Activated CD8-positive, alpha-beta memory T cell treated with anti-CD3 and anti-CD28 coated beads, Interleukin-2, amount 50 U/mL, for 1 hour (primary cell): Measurements from ENCODE around the gene TGM2.

Experiments
- DNase-seq: peaks from one replicate; pipeline ENCODE4 v3.0.0-alpha.2; 2020; ENCODE audit errors: extremely low read depth

TGM2 gene

DNA sequence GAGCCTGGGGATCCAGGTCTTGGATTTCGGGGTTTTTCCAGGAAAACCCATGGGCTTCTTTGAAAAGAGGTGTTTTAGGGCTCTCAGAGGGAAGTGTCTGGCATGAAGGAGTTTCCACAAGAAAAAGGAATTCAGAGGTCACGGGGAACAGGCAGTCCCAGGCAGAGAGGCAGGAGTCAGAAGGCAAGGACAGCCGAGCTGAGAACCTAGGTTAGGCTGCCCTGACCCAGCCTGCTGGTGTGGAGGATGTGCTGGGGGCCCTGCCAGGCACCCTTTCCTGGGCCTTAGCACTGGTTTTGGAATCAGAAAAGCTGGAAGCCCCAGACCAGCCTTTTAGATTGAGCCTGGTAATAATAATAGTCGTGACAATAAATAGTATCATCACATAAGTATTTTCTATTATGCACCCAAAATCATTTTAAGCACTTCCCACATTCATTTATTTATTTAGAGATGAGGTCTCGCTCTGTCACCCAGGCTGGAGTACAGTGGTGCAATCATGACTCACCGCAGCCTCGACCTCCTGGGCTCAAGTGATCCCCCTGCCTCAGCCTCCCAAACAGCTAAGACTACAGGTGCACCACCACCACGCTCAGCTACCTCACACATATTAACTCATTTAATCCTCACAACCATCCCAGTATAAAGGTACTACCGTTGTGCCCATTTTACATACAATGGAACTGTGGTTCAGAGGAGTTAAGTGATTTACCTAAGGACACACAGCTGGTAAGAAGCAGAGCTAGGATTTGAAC is 19.9 kb downstream of the TGM2 start:
- DNase-seq, result no peak

GRCh38 chr20:38144598-38144973 is 20.5 kb downstream of the TGM2 start:
- DNase-seq, result no peak

DNA sequence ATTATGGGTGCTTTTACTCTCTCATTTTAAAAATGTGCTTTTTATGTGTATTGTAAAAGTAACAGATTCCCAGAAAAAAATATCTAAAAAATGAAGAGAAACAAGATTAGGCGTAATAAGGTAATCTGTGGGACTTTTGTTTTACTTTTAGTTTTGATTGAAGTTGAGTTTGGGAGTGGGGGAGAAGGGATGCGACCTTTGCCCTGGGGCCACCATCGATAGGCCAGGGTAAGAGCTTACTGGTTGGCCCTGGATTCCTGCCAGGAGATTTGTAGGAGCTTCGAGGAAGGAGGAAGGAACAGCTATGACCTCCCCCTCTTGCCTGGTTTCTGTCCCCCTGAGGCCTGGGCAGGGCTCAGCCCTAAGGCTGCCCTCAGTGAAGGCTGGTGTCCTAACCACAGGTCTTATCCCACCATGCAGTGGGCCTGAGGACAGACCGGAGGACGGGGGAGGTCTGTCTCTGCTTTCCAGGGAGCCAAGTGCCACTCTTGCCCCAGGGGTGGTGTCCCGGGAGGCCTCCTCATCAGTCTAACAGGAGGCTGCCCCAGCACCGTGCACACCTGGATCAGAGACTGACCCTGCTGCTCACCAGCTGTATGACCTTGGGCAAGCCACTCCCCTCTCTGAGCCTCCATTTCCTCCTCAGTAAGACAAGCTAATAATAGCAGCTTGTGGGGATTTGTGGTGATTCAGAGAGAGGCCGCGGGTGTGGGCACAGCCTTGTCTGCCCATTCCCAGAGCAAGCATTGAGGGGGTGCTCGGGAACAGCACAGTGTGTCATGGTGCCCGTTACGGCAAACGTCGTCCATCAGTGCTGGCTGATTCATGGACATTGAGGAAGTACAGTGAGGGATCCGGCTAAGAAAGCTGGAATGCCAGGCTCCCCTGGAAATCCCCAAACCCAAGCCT is 21.2 kb downstream of the TGM2 start:
- no peak for DNase-seq

DNA sequence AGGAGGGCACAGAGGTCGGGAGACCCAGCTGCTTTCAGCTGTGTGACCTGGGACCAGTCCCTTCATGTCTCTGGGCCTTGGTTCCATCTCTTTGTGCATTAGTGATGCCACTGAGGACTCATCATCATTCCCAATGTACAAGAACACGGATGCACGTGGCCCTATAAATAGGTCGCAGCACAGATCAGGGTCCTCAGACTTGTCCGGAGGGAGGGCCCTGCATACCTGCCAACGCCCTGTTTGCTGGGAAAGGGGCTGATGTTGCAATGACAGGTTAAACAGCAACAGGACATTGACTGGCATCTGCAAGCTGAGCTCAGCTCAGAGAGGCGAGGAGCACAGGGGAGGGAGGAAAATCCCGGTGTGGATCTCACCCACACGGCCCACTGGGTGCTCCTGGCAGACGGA is 21.8 kb downstream of the TGM2 start:
- no peak for DNase-seq

GRCh38 chr20:38141889-38142494 is 23.1 kb downstream of the TGM2 start:
- no peak for DNase-seq

DNA sequence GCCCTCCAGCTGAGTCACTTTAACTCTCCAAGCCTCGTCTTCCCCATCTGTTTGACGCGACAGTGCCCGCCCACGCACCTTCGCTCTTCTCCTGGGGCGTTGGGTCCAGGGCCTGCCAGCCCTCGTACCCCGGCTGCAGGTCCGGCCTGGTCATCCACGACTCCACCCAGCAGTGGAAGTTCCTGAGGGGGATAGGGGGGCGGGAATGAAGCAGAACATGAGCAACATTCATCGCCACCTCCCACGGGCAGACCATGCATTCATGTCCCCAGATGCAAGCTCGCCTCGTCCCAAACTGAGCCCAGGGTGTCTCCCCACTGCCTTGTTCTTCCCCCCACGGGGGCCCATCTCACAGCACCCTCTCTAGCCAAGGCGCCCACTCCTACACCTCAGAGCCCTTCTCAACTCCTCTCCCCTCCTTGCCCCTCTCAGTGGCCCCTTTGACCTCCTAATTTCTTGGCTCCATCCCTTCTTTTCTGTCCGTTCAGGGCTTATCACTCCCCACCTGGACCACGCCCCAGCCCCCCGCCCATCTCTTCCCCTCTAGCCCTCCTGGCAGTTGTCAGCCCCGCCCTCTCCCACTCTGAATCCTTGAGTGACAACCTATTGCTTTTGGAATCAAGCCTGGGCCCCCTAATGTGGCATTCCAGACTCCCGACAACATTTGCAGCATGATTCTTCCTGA is 23.7 kb downstream of the TGM2 start:
- no peak for DNase-seq

DNA sequence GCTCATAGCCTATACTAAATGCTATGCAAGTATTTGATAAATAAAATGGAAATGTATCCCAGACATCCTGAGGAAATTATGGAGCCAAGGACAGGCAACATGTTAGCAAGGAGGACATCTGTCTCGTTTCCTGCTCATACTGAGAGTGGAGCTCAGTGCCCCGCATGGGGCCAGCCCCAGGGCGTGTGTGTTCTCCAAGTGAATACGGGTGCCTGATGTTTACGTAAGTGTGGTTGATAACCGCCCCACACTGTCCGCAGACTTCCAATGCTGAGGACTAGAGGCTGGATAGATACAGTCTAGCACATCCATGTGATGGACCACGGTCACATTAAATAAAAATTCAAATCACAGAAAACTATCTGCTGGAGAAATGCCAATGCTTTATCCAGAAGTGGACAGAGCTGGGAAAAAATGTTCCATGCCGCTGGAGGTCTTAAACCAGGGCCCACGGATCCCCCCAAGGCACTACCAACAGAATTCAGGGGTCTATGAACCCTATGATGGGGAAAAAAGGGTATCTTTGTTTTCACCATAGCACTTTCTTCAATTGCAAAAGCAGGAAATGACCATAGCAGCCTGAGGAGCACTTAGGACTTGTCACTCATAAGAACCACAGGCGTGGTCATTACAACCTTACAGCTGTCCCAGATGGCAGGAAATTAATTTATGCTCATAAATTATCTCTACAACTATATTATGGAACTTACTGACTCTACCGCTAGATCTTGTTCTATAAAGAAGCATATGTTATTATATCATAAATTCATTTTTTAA is 24.9 kb downstream of the TGM2 start:
- no peak for DNase-seq

DNA sequence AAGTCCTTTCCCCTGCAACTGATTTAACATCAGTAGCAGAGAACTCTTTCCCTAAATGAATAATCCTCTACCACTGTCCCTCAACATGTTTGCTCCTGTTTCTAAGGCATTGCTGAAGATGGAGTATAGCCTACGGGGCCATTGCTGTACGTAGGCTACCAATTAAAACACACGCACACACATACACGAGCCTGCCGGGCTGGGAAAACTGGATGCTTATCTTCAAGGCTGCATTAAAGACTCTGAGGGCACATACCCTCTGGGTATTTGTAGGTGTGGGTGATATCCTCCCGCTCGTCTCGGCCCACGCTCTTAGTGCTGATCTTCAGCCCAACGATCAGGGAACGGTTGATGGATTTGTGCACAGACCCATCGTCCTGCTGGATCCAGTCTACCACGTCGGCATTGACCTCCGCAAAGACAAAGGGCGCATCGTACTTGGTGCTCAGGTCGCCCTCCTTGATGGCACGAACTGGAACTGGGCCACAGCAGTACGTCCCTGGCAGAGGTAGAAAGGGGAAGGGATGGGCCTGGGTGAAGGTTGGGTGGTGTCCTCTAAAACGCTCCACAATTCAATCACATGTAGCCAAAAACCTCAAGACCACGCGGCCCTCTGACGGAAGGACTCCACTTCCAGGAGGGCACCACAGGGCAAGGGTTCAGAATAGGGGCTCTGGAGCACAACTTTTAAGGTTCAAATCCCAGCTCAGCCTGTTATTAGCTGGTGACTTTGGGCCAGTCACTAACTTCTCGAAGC is 25.7 kb downstream of the TGM2 start:
- no peak for DNase-seq

DNA sequence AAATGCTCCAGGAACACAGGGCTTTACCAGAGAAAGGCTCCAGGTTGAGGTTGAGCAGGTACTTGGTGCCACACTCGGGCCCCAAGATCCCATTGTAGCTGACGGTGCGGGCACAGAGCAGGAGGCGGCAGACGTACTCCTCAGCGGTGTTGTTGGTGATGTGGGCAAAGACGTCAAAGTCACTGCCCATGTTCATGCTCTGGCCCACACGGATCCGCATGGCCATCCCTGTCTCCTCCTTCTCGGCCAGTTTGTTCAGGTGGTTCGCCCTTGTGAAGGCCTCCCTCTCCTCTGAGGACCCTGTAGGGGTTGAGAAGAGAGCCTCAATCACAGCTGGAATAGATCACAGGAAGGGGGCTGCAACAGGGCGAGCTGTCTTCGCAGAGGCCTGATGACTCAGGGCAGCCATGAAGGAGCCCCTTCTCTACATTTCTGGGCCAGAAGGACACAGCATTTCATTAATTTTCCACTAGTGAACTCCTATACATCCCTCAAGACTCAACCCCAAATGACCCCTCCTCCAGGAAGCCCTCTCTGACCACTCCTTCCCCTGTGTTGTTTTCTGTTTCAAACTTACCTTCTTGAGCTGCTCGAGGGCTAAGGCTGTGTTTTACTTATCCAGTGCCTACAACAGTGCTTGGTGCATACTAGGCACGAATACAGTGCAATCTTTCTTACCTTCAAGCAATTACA is 26.8 kb downstream of the TGM2 start:
- DNase-seq, result no peak

- DNase-seq, result no peak
Measured at GRCh38 chr20:38137441-38138037, 27.5 kb downstream of the TGM2 start.

DNA sequence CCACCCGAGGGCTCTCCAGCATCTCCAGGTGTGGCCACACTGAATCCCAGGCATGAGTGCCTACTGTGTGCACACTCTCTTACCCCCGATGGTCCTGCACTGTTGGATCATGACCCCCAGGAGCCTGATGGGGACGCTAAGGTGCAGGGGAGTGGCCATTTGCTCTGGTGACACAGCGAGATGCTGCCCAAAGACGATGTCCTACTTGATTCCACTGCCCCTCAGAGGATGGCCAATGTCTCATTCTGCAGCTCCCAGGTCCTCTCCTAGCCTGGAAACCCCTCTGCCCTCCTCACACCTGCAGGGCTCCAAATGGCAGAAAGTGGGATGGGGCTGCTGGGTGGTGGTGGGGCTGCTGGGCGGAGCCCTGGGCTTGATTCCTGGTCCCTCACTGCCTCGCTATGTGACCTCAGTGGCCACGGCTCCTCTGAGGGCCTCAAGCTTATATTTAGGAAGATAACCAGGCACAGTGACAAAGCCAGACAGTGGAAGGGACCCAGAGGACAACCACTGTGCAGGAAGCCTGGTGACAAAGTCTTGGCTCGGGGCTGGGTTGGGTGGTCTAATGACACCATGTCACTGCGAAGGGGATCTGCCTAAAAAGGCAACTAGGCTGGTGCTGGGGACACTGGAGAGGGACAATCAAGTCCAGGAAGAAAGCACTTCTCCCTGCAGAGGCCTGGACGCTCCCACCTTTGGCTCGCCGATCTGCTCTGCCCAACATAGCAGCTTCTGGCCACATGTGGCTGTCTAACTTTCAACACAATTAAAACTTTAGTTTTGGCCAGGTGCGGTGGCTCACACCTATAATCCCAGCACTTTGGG is 28.4 kb downstream of the TGM2 start:
- DNase-seq, result no peak

- no peak for DNase-seq
Measured at GRCh38 chr20:38135651-38136420, 29.2 kb downstream of the TGM2 start.

- no peak for DNase-seq
Measured at GRCh38 chr20:38135271-38135650, 29.8 kb downstream of the TGM2 start.

DNA sequence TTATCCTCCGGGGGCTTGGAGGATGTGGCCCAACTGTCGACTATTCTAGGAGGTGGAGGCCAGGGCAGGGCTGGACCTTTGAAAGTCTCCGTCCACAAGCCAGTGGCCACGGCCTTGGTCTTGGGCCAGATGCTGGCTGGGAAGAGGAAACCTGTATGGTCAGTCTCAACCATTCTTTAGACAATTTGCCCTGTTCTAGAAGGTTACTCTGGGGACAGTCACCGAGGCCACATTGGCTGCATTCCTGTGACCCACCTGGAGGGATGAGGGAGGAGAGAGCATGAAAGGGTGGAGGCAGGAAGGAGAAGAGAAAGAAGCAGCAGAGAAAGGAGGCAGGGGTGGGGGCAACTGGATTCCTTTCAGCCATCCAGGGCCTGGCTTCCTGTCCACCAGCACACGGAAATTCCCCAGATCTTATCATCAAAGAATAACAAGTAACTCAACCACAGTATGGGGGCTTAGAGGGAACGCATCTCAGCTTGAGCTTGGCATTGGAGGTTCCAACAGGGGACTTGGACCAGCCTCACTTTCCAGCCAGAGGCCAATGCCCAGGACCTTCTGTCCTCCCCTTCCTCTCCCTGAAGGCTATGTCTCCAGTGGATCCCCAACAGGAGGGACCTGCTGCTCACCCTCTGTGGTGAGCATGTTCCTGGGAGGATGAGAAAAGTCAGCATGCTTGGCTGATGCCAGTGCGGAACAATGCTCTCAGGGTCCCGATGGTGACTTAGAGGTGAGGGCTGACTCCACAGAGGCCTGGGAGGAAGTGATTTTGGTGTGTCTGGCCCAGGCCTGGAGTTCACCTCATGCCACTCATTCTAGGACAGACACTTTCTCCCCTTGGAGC is 30.4 kb downstream of the TGM2 start:
- DNase-seq, result no peak

- DNase-seq, result no peak
Measured at GRCh38 chr20:38133680-38134426, 31.2 kb downstream of the TGM2 start.

DNA sequence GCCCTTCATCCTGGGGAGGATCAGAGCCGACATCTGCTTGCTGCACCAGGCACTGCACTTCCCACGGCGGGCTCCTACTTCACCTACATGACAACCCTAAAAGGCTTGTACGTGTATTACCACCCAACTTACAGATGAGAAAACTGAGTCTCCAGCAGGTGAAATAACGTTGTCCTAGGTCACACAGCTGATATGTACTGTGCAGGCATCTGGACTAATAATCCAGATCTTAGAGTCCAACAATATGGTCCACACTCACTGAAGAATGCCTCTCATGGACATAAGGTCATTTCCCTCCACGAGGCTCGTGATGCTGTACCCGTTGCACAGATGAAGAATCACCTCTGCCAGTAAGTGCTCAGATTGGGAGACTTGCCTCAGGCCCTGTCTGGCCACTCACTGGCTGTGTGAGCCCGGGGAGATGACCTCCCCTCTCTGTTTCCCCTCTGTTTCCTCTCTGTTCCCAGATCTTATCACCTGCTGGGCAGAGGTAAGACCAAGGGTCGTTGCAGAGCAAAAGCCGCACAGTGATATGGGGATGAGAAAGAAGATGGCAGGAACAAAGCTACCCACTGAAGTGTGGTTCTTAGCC is 32.1 kb downstream of the TGM2 start:
- no peak for DNase-seq
